HUES6 (cell line): ENCODE data around the gene FRRS1.

Source experiments
- H3K27ac ChIP-seq: 2 replicates; pipeline ENCODE4 v1.7.0; 2013; ENCODE audit warnings: low read depth, mild to moderate bottlenecking, low read length, inconsistent platforms
- H3K27me3 ChIP-seq: 2 replicates; pipeline ENCODE4 v1.6.1; 2013; ENCODE audit warnings: low read length; ENCODE audit not compliant: control insufficient read depth, insufficient read depth
- H3K36me3 ChIP-seq: 2 replicates; pipeline ENCODE4 v1.6.1; 2013; ENCODE audit warnings: low read length; ENCODE audit not compliant: control insufficient read depth, insufficient read depth
- H3K4me1 ChIP-seq: 2 replicates; pipeline ENCODE4 v1.6.1; 2013; ENCODE audit warnings: low read length; ENCODE audit not compliant: control insufficient read depth, insufficient read depth
- H3K4me3 ChIP-seq: 2 replicates; pipeline ENCODE4 v1.5.1; 2013; ENCODE audit warnings: low read depth, low read length
- H3K9ac ChIP-seq: one replicate; pipeline ENCODE4 v1.6.1; 2013; ENCODE audit warnings: mild to moderate bottlenecking, low read length
- H3K9me3 ChIP-seq: 2 replicates; pipeline ENCODE4 v1.6.1; 2013; ENCODE audit warnings: low read depth, low read length; ENCODE audit not compliant: control insufficient read depth, insufficient read depth

The FRRS1 gene

DNA sequence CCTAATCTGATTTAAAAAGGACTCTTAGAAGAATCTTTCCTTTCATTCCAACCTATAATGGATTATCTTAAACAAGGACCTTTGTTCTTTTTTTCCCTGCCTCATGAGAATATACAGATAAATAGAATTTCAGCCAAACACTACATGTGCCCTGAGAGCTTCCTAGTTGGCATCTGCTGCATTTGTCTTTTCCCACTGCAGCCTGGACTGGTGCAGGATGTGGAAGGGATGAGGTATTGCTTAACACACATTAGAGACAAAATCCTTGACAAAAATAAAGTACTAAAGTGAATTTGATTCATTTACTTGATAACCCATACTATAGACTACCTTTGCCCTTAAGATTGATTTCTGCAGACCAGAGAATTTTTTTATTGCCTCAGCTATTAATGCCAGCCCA is 61.0 kb downstream of the FRRS1 start:
- Histone ChIP-seq H3K4me1 (no peaks in the 10 kb centered on the region), H3K4me3 (no peak overlapping the region), H3K27ac (no peak overlapping the region), H3K9ac (no peak overlapping the region), H3K9me3 (no peaks in the 10 kb centered on the region), H3K27me3 (no peaks in the 10 kb centered on the region), H3K36me3 (no peaks in the 10 kb centered on the region)

DNA sequence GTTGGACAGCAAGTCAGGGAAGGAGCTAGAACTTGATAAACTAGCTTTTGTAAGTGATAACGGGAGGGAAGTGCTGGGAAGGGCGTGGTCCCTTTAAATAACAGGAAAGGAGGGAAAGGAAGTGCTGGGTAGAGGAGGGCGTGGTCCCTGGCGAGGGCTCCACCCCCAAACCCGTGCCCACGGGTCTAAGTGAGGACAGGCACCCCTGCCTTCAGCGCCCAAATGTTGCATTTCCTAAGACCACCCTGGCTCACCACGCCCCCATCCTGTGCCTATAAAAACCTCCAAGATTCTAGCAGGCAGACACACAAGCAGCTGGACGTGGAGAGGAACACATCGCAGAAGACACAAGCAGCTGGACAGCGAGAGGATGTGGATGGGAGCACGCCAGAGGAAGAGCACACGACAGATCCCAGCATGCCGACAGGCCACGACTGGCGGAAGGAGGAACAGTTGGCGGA is 62.0 kb downstream of the FRRS1 start:
- H3K9me3 ChIP-seq = no peaks in the 10 kb centered on the region
- H3K4me3 ChIP-seq = no peak overlapping the region
- no peaks in the 10 kb centered on the region for H3K36me3 ChIP-seq
- no peak overlapping the region for H3K27ac ChIP-seq
- no peaks in the 10 kb centered on the region for H3K4me1 ChIP-seq
- no peak overlapping the region for H3K9ac ChIP-seq
- H3K27me3 ChIP-seq = no peaks in the 10 kb centered on the region

GRCh38 chr1:99702221-99702620 is 64.2 kb downstream of the FRRS1 start:
- no peaks in the 10 kb centered on the region for H3K36me3 ChIP-seq
- no peak overlapping the region for H3K4me3 ChIP-seq
- H3K9me3 ChIP-seq = no peaks in the 10 kb centered on the region
- no peak overlapping the region for H3K9ac ChIP-seq
- H3K27me3 ChIP-seq = no peaks in the 10 kb centered on the region
- no peak overlapping the region for H3K27ac ChIP-seq
- no peaks in the 10 kb centered on the region for H3K4me1 ChIP-seq

GRCh38 chr1:99700020-99700419 is 66.4 kb downstream of the FRRS1 start:
- Histone ChIP-seq H3K4me1 (no peaks in the 10 kb centered on the region), H3K27ac (no peak overlapping the region), H3K9ac (no peak overlapping the region), H3K36me3 (no peaks in the 10 kb centered on the region), H3K9me3 (no peaks in the 10 kb centered on the region), H3K4me3 (no peak overlapping the region), H3K27me3 (no peaks in the 10 kb centered on the region)

- Histone ChIP-seq H3K4me1 (no peaks in the 10 kb centered on the region), H3K4me3 (no peak overlapping the region), H3K9me3 (no peaks in the 10 kb centered on the region), H3K27me3 (no peaks in the 10 kb centered on the region), H3K36me3 (no peaks in the 10 kb centered on the region), H3K9ac (no peak overlapping the region), H3K27ac (no peak overlapping the region)
Measured at GRCh38 chr1:99697580-99697979, 68.9 kb downstream of the FRRS1 start.

GRCh38 chr1:99696616-99697015 is 69.8 kb downstream of the FRRS1 start:
- Histone ChIP-seq H3K9ac (no peak overlapping the region), H3K4me3 (no peak overlapping the region), H3K27me3 (no peaks in the 10 kb centered on the region)

DNA sequence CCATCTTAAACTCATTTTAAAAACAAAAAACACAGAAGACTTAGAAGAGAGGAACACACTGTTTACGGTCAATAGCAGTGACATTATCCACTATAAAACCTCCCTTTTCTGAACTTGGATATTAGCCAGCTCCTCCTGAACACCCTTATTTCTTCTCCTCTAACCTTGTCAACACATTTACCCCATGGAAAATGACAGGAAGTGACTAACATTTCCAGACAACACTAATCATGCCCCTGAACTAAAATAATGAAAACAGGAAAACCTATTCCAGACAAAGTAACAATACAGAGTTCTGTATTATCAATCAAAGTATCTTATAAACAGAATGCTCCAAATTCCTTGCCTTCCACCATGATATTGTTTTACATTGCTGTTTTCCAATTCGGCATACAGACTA is 75.3 kb downstream of the FRRS1 start:
- Histone ChIP-seq H3K4me3 (no peak overlapping the region), H3K9ac (no peak overlapping the region), H3K27me3 (no peaks in the 10 kb centered on the region), H3K27ac (no peak overlapping the region), H3K9me3 (no peaks in the 10 kb centered on the region), H3K4me1 (no peaks in the 10 kb centered on the region), H3K36me3 (no peaks in the 10 kb centered on the region)

More at GRCh38 chr1:99696616-99697015, 69.8 kb downstream of the FRRS1 start:
- Histone ChIP-seq H3K4me1 (no peaks in the 10 kb centered on the region), H3K9me3 (no peaks in the 10 kb centered on the region), H3K36me3 (no peaks in the 10 kb centered on the region), H3K27ac (no peak overlapping the region)

GRCh38 chr1:99685516-99686180 is 80.8 kb downstream of the FRRS1 start:
- Histone ChIP-seq H3K27me3 (no peaks in the 10 kb centered on the region), H3K9me3 (no peaks in the 10 kb centered on the region), H3K9ac (no peak overlapping the region), H3K27ac (no peak overlapping the region), H3K4me3 (no peak overlapping the region), H3K4me1 (no peaks in the 10 kb centered on the region; the same call in 1 of the 2 replicates), H3K36me3 (no peaks in the 10 kb centered on the region)

GRCh38 chr1:99682291-99682751 is 84.1 kb downstream of the FRRS1 start:
- Histone ChIP-seq H3K36me3 (no peaks in the 10 kb centered on the region), H3K9me3 (no peaks in the 10 kb centered on the region), H3K27ac (no peak overlapping the region), H3K4me3 (no peak overlapping the region), H3K4me1 (peaks cover 5% of the 10 kb centered on the region; the same call in 1 of the 2 replicates), H3K9ac (no peak overlapping the region), H3K27me3 (no peaks in the 10 kb centered on the region)

GRCh38 chr1:99681583-99681982 is 84.9 kb downstream of the FRRS1 start:
- H3K4me3 ChIP-seq = no peak overlapping the region
- no peaks in the 10 kb centered on the region for H3K9me3 ChIP-seq
- no peaks in the 10 kb centered on the region for H3K27me3 ChIP-seq
- H3K4me1 ChIP-seq = peaks cover 5% of the 10 kb centered on the region; the same call in 1 of the 2 replicates
- no peaks in the 10 kb centered on the region for H3K36me3 ChIP-seq
- no peak overlapping the region for H3K27ac ChIP-seq
- H3K9ac ChIP-seq = no peak overlapping the region

GRCh38 chr1:99680270-99680669 is 86.2 kb downstream of the FRRS1 start:
- no peak overlapping the region for H3K27ac ChIP-seq

More at GRCh38 chr1:99680270-99680669, 86.2 kb downstream of the FRRS1 start:
- H3K9ac ChIP-seq = no peak overlapping the region
- H3K36me3 ChIP-seq = no peaks in the 10 kb centered on the region
- no peak overlapping the region for H3K4me3 ChIP-seq
- no peaks in the 10 kb centered on the region for H3K9me3 ChIP-seq
- H3K4me1 ChIP-seq = peaks cover 5% of the 10 kb centered on the region; the same call in 1 of the 2 replicates
- H3K27me3 ChIP-seq = no peaks in the 10 kb centered on the region
